Left cardiac atrium (tissue), 4 donors: Measurements from ENCODE around the gene TMPRSS6. TPM values are rescaled to one million over a fixed set of nuclear protein-coding genes. Genes with fewer than 3 reads are reported as not detected.

Experiments
- ATAC-seq, 2 donors: fragments of 200-7000 bp; cut with Tn5 transposase; one replicate each; pipeline ENCODE4 v1.9.1; 2020; ENCODE audit warnings: mild to moderate bottlenecking in 2 of 2, moderate library complexity in 2 of 2
- DNase-seq: peaks from one replicate; pipeline ENCODE4 v3.0.0-alpha.2; 2020
- intact Hi-C, 2 donors: fragments of 100-400 bp; cut with DNase I; formaldehyde crosslinking; loops; one replicate each; pipeline versions ENCODE4 v1.14.1 to v1.15.1; 2022 to 2023
- long read RNA-seq: library from polyadenylated mRNA; unstranded; transcript quantifications from one replicate; pipeline ENCODE4 v2.0.0, GENCODE V29; 2021
- total RNA-seq, 2 donors: library from RNA; stranded (reverse); fragmentation: NEBNext Ultra II Directional; extraction: Animal tissue kit (Norgen Biotek cat#: 25700); gene quantifications; one replicate each; pipeline ENCODE4 v1.2.1, GENCODE V29; 2021
- donor health status: DM: no; HTN: yes; CAD: no.
- donor health status: DM: no; HTN: yes; CAD: no; lungs with severe emphysema.
- donor health status: DM: yes; HTN: yes; CAD: no.
- donor health status: Dilated cardiomyopathy.

Gene TMPRSS6
- not detected for total RNA-seq
- long read RNA-seq = 0 reads

DNA sequence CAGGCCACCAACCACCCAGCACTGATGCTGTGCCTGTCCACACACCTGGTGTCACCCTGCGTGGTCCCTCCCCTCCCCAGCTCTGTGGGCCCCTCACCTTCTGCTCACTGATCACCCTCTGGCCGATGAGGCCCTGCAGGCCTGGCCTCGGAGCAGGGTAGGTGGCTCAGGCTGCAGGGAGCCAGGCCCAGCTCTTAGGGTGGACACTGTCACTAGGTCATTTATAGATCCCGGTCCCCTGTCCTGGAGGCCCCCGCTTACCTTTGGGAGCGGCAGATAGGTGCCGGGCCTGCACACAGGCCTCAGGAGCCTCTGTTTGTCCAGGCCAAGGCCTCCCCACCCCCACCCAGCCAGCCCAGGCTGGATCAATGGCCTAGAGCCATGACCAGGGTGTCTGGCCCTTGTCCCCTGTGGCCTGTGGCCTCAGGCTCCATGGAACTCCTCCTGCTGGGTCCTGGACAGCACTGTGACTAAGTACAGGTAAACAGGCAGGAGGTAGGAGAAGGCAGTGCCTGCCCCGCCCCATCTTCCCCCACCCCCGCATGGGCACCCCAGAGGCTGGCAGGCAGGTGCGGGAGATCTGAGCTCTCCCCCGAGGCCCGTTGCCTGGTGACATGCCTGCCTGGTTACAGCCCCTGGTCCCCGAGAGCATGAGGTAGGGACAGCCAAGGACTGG, at the start of gene TMPRSS6:
TMPRSS6 (minus strand) TSS at position 472 of the 676 bp plus-strand sequence. CDS start 6,296 bp downstream, outside the sequence.
- ATAC-seq = no peak
- intact Hi-C loops = no loop called here
- DNase-seq = no peak

DNA sequence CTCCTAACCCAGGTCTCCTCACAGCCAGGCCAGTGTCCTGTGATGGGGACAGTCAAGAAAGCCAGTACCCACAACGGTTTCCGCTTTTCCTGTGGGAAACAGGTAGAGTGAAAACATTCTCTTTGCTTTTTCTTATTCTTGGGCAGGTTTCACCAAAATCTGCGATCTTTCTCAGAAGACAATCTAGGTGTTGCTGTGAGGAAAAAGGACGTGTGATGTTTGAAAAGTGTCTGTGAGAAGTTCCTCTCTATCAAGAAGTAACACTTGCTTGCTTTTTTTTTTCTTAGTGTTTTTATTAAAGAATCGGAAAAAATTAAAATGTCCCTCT, 49.4 kb upstream of the TMPRSS6 start:
- ATAC-seq (no peak), DNase-seq (no peak)
- intact Hi-C loops = loop anchor here in 1 of 2 donors (5.0 kb wide), 1 partner anchor 43 kb away; no protein-coding TSS in a partner anchor

- DNase-seq (no peak), ATAC-seq (no peak)
- intact Hi-C loops = loop anchor here in 1 of 2 donors (5.0 kb wide), 1 partner anchor 45 kb away; no protein-coding TSS in a partner anchor
These were observed 48.2 kb upstream of the TMPRSS6 start for GRCh38 chr22:37157516-37158285.

- no peak for ATAC-seq
- no peak for DNase-seq
- intact Hi-C loops = loop anchor here in 1 of 2 donors (5.0 kb wide), 1 partner anchor 45 kb away; no protein-coding TSS in a partner anchor
These were observed 47.3 kb upstream of the TMPRSS6 start for GRCh38 chr22:37156686-37157435.

DNA sequence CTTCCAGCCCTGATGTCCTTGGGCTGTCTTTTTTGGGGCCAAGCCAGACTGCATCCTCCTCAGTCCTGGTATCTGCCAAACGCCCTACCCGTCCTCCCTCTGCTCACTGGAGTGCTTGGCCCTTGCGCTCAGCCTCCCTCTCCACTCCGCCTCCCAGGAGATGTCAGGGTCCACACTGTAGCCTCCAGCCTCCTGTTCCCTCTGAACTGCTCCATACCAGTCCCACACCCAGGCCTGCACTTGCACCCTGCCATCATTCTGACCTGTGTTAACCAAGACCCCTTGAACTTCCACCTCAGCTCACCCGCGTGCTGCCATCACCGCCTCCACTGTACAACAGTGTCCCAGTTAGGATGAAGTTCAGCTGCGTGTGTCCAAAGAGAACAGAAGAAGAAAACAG, 46.5 kb upstream of the TMPRSS6 start:
- ATAC-seq (no peak), DNase-seq (no peak)
- intact Hi-C loops = loop anchor here in 1 of 2 donors (5.0 kb wide), 1 partner anchor 46 kb away; no protein-coding TSS in a partner anchor

- DNase-seq = no peak
- intact Hi-C loops = loop anchor here in 1 of 2 donors (5.0 kb wide), 1 partner anchor 47 kb away; no protein-coding TSS in a partner anchor
- ATAC-seq = no peak
These were observed 45.6 kb upstream of the TMPRSS6 start for GRCh38 chr22:37154925-37155712.

DNA sequence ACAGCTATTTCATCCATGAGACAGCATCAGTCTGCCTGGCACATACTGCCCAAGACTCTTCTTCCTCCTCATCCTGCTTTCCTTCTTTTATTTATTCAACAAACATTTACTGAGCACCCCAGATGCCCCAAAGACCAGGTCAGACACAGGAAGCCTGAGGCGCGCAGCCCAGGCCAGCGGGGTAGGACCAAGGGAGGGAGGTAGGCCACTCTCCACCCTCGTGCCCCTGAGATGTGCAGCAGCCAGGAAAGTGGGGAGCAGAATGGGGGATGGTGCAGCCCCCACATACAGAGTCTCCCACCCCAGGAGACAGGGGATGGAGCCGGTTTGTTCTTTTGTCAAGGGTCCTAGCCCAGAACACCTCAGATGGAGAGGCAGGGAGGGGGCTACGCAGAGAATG, 44.4 kb upstream of the TMPRSS6 start:
- ATAC-seq = no peak
- intact Hi-C loops = no loop called here

DNA sequence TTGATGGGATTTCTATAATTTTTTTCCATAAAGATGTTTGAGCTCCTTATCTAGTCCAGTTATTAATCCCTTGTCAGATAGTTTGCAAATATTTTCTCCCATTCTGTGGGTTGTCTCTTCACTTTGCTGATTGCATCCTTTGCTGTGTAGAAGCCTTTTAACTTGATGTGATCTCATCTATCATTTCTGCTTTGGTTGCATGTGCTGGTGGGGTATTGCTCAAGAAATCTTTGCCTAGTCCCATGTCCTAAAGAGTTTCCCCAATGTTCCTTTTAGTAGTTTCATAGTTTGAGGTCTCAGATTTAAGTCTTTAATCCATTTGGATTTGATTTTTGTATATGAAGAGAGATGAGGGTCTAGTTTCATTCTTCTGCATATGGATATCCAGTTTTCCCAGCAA, 41.9 kb upstream of the TMPRSS6 start:
- intact Hi-C loops = no loop called here
- no peak for ATAC-seq
- DNase-seq = no peak

More for the DNA sequence above, 44.4 kb upstream of the TMPRSS6 start:
- DNase-seq = no peak

- intact Hi-C loops = no loop called here
- ATAC-seq = no peak
- no peak for DNase-seq
These were observed 41.2 kb upstream of the TMPRSS6 start for GRCh38 chr22:37150701-37151100.

DNA sequence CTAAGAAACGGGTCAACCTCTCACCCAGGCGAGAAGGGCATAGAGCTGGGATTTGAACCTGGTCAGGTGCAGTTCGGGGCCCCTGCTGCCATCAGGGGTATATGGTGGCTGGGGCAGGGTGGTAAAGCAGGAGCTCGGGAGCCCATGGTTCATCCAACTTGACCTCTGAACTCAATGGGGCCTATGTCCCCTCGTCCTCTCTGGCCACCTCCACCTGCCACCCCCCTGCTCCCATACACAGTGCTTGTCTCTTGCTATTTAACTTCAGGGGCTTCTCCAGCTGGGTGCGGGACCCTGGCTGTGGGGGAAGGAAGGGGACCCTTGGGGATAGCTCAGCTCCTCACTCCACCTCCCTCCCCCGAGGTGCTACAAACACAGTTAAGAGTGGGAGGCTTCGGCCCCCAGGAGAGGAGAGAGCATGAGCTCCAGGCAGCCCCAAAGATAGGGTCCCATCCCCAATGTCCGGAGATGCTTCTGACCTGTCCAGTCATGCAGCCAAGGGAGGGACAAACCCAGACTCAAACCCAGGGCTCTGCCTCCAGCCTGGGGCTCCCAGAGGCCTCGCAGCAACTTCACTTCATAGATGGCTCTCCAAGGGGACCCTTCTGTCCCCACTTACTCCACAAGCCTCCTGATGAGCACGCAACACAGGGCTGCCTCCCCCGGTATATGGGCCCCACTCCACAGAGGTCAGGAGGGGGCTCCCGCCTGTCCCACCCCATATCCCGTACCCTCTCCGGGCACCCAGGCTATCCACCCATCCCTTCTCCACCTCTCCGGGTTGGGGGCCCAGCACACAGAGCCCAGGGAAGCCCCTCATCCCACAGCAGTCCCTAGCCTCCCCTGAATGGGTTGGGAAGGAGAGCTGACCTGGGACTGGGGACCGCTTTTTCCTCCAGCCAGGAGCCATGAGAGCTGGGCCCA, 39.5 kb upstream of the TMPRSS6 start:
- DNase-seq (no peak), ATAC-seq (no peak)
- intact Hi-C loops = no loop called here

- intact Hi-C loops = no loop called here
- ATAC-seq = peak in 1 of 2 donors; percentile 13
- no peak for DNase-seq
These were observed 38.6 kb upstream of the TMPRSS6 start for GRCh38 chr22:37148031-37148651.

- ATAC-seq = no peak
- intact Hi-C loops = no loop called here
- no peak for DNase-seq
These were observed 37.9 kb upstream of the TMPRSS6 start for GRCh38 chr22:37147186-37147990.

DNA sequence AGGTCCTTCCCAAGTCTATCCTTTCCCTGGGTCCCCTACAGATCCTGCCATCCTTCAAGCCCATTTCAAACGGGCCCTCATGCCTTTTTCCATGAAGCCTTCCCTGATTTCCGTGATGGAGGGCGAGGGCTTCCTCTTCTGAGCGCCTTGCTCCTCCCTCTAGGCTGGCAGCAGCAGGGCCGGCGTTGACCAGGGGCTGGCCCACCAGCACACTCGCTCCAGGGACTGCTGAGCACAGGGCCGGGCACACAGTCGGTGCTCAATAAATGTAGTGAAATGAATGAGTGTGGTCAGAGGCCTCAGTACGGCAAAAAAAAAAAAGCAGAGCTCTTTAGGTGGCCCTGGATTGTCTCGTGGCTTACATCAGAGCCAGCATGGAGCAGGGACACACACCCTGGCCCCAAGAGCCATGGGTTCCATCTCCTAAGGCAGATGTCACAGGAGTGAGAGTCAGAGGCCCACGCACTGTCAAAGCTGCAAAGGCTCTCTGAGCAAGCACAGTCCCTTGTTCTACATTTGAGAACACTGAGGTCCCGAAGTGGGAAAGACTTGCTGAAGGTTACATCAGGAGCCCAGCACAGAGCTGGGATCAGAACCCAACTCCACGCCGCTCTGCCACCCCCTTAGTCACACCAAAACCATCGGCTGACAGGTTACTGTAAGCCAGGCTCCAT, 37.1 kb upstream of the TMPRSS6 start:
- ATAC-seq (no peak), DNase-seq (no peak)
- intact Hi-C loops = no loop called here

DNA sequence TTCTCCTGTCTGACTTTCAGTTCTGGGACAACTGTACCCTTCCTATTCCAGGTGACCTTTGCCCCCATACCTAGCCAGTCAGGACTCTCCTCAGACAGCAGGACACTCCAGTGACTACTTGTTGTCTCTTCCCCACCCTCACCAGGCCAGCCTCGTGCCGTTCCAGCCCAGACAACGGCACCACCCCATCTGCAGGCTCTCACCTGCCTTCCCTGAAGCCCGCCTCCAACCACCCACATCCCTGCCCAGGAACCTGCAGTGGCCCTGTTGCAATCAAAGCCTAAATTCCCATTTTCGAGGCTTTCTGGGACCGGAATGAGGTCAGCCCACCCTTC, 36.5 kb upstream of the TMPRSS6 start:
- DNase-seq = no peak
- ATAC-seq = no peak
- intact Hi-C loops = no loop called here

DNA sequence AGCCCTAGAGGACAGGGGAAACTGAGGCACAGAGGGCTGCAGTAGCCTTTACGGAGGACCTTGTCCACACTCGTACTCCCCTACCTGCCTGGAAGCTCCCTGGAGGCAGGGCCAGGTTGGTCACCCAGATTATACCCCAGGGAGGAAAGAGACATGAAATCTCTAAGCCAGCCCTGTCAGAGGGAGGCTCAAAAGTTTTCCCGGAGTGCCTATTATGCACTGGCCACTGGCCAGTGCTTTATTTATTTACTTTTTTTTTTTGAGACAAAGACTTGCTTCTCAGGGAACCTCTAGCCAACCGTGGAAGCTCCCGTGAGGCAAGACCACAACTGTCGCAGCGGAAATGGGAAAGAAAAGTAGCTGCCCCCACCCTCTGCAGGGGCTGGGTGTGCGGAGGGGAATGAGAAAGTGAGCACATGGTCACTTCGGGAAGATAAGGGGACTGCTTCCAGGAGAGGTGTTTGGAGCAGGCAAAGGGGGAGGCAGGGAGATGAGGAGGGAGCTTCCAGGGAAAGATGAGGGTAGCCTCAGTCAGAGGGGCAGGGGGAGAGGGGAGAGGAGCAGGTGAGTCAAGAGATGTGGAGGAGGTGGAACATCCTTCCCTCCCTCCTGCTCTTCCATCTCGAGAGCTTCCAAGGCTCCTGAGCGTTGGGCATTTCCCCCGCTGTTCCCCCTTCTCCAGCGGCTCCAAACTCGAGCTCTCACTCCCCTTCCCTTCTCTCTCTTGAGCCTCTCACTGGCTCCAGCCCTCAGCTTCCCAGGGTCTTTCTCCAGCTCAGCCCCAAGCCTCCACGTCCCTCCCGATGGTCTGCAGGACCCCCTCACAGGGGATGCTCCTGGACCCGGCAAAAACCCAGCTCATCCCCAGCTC, 35.9 kb upstream of the TMPRSS6 start:
- intact Hi-C loops = no loop called here
- DNase-seq = no peak
- ATAC-seq = no peak
